Left ventricle myocardium inferior (tissue), 1 donor: ENCODE results near the gene NUP210. TPM values are rescaled to one million over a fixed set of nuclear protein-coding genes. Genes with fewer than 3 reads are reported as not detected.

ENCODE experiments used
- DNase-seq: peaks from one replicate; pipeline ENCODE4 v3.0.0-alpha.2; 2020
- H3K27ac ChIP-seq: fragments of 200-600 bp; replicated peaks from 2 replicates; pipeline ENCODE4 v1.8.0; 2021
- H3K27me3 ChIP-seq: fragments of 200-600 bp; 2 replicates; pipeline ENCODE4 v1.8.0; 2021; ENCODE audit warnings: low read depth
- H3K36me3 ChIP-seq: fragments of 200-600 bp; 2 replicates; pipeline ENCODE4 v1.8.0; 2021
- H3K4me1 ChIP-seq: fragments of 200-600 bp; 2 replicates; pipeline ENCODE4 v1.8.0; 2021
- H3K4me3 ChIP-seq: fragments of 200-600 bp; 2 replicates; pipeline ENCODE4 v1.8.0; 2021; ENCODE audit warnings: mild to moderate bottlenecking, moderate library complexity
- H3K9me3 ChIP-seq: fragments of 200-600 bp; replicated peaks from 2 replicates; pipeline ENCODE4 v1.8.0; 2021
- CTCF ChIP-seq: fragments of 200-600 bp; IDR thresholded peaks from 2 replicates; pipeline ENCODE4 v1.8.0; 2021; ENCODE audit warnings: antibody characterized with exemption, mild to moderate bottlenecking, borderline replicate concordance
- intact Hi-C: fragments of 100-400 bp; cut with micrococcal nuclease; formaldehyde crosslinking; loops from one replicate; pipeline ENCODE4 v1.11.0; 2022
- total RNA-seq: library from RNA; stranded (reverse); fragmentation: NEBNext Ultra II Directional; extraction: Animal tissue kit (Norgen Biotek cat#: 25700); gene quantifications from one replicate; pipeline ENCODE4 v1.2.1, GENCODE V29; 2021
- donor health status: DM: no; HTN: yes; CAD: no; lungs with severe emphysema.

Gene NUP210
- total RNA-seq, 1 donor from 2014 or later: 2.8 TPM

GRCh38 chr3:13375464-13375863 is 44.7 kb downstream of the NUP210 start:
- intact Hi-C loops: no loop called here
- TF ChIP-seq CTCF: no peak
- no peak overlapping the region for H3K27ac ChIP-seq
- H3K4me3 ChIP-seq: no peak overlapping the region
- no peaks in the 10 kb centered on the region for H3K9me3 ChIP-seq
- no peaks in the 10 kb centered on the region for H3K36me3 ChIP-seq
- no peaks in the 10 kb centered on the region for H3K27me3 ChIP-seq
- H3K4me1 ChIP-seq: peaks cover 13% of the 10 kb centered on the region
- DNase-seq: no peak

- DNase-seq: no peak
- intact Hi-C loops: no loop called here
- H3K9me3 ChIP-seq: no peaks in the 10 kb centered on the region
Measured at GRCh38 chr3:13373975-13374586, 46.0 kb downstream of the NUP210 start.

GRCh38 chr3:13372656-13373055 is 47.5 kb downstream of the NUP210 start:
- Histone ChIP-seq H3K4me3 (no peak overlapping the region), H3K36me3 (no peaks in the 10 kb centered on the region), H3K27ac (no peak overlapping the region), H3K9me3 (no peaks in the 10 kb centered on the region), H3K27me3 (no peaks in the 10 kb centered on the region), H3K4me1 (no peaks in the 10 kb centered on the region)
- DNase-seq: no peak
- TF ChIP-seq CTCF: no peak
- intact Hi-C loops: no loop called here

More at GRCh38 chr3:13373975-13374586, 46.0 kb downstream of the NUP210 start:
- no peak overlapping the region for H3K27ac ChIP-seq
- no peak overlapping the region for H3K4me3 ChIP-seq
- TF ChIP-seq CTCF: no peak
- H3K27me3 ChIP-seq: no peaks in the 10 kb centered on the region
- no peaks in the 10 kb centered on the region for H3K36me3 ChIP-seq
- peaks cover 4% of the 10 kb centered on the region for H3K4me1 ChIP-seq

GRCh38 chr3:13372126-13372525 is 48.0 kb downstream of the NUP210 start:
- Histone ChIP-seq H3K27me3 (no peaks in the 10 kb centered on the region), H3K36me3 (no peaks in the 10 kb centered on the region), H3K27ac (no peak overlapping the region), H3K4me3 (no peak overlapping the region), H3K4me1 (no peaks in the 10 kb centered on the region), H3K9me3 (no peaks in the 10 kb centered on the region)
- no peak for DNase-seq
- intact Hi-C loops: no loop called here
- no peak for TF ChIP-seq CTCF

- H3K36me3 ChIP-seq: no peaks in the 10 kb centered on the region
Measured at GRCh38 chr3:13371100-13372075, 48.7 kb downstream of the NUP210 start.

More at GRCh38 chr3:13371100-13372075, 48.7 kb downstream of the NUP210 start:
- Histone ChIP-seq H3K9me3 (no peaks in the 10 kb centered on the region), H3K27me3 (no peaks in the 10 kb centered on the region), H3K27ac (no peak overlapping the region), H3K4me3 (no peak overlapping the region), H3K4me1 (no peaks in the 10 kb centered on the region)
- intact Hi-C loops: no loop called here
- no peak for DNase-seq
- TF ChIP-seq CTCF: no peak
